Stimulated activated CD4-positive, alpha-beta T cell treated with anti-CD3 and anti-CD28 coated beads, Interleukin-12 subunit alpha, Interleukin-12 subunit beta, amount 100 ng/mL, for 4 hours (primary cell): Measurements from ENCODE around the gene C2orf92.

Experiments
- DNase-seq: peaks from one replicate; pipeline ENCODE4 v3.0.0-alpha.2; 2020

Gene C2orf92

DNA sequence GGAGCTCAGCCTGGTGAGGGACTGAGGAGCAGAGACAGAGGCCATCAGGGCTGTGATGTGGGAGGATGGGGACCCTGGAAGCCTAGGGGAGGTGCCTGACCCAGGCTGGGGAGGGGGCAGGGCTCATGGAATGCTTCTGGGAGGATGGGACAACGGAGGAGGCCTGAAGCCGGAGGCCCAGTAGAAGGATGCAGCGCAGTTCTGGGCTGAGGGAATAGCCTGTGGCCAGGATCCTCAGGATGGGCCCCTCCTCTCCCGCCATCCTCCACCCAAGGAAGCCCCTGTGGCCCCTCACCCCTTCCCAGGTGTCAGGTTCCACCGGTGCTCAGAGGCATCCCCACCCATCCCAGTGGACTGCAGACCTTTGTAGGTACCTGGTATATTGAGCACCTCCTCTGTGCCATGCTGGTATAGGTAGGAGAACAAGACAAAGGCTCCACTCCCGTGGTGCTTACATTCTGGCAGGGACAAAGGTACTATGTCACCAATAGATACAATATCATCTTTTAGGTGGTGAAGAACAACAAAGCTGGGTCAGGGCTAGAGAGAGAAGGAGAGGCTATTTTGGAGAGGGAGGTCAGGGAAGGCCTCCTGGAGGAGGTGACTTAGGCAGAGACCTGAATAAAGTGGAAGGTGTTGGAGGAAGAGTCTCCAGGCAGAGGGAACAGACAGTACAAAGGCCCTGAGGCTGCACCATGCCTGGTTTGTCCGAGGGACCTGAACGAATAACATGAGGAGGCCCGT, 46.6 kb downstream of the C2orf92 start:
- DNase-seq: no peak

DNA sequence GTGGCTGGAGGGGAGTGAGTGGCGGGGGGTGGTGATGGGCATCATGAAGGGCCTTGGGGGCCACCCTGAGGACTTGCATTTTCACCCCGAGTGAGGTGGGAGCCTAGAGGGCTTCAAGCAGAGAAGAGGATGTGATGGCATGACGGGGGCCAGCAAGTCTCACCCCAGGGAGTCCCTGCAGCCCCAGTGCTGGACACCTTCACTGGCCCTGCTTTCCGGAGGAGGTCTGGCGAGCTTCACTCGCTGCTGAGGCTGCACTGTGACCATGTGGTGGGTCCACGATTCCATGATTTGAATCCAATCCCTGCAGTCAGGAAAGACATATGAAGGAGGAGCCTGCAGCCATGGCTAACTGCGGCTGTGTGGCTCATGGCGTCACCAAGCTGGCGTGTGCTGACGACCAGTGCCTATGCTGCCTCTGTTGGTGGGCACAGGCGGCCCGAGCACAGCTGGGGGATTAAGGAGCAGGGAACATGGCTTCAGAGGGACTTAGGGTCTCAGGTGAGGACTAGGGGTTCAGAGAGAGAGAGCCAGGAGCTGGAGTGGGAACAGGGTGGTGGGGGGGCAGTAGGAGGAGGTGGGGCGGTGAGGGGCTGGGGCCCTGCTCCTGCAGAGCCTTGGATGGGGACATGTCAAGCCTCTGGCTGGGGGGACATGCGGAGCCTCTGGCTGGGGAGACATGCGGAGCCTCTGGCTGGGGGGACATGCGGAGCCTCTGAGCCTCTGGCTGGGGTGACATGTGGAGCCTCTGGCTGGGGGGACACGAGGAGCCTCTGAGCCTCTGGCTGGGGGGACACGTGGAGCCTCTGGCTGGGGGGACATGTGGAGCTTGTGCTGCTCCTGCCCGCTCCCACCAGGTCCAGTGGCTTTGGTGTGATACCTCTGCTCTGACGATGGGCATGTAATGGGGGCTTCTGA, 47.4 kb downstream of the C2orf92 start:
- no peak for DNase-seq

DNA sequence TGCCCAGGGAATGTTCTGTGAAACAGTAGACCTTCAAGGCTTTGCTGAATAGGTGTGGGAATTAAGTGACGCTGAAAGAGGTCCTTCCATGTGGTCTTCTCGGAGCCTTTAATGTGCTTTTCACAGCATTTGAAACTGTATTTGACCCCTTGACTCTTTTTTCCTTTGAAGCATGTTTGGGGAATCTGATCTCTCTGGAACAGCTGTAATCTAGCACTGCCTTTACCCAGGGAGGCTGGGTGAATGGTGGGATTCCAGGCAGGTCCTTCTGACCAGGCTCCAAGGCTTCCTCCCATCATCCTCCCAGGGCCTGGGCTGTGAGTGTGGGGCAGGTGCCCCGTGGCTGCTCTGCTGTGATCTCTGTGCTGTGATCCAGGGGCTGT, 48.1 kb downstream of the C2orf92 start:
- DNase-seq: no peak

DNA sequence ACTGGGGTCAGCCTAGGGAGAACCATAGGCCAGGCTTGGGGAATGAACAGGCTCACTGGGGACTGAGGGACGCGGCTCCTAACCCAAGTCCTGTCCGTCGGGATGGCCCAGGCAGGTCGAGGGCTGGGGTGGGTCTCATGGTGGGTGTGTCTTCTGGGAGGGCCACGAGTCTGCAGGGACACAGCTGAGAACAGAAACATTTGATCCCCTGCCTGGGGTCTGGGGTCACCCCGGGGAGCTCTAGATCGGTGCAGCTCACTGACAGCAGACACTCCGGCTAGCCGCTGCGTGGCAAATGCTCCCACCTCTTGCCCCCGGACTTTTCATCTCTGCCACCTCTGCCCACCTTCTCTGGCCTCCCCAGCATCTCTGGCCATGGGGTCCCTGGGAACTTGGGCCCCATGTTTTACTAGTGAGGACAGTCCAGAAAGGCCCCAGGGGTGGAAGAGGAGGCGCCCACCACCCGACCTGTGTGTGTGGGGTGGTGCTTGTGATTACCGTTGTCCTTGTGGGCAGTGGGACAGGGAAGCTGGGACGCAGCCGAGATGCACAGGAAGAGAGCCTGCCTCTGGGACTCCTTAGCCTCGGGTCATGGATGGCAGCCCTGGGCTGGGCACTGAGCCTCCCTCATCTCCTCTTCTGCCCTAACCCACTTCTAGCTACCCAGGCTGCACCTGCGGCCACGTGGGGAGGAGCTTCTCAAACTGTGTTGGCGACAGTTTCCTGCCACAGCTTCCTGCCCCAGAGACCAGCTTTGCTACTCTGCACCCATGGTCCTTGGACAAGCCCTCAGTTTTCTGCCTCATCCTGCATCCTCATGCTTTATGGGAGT, 48.8 kb downstream of the C2orf92 start:
- peak; percentile 67 for DNase-seq

DNA sequence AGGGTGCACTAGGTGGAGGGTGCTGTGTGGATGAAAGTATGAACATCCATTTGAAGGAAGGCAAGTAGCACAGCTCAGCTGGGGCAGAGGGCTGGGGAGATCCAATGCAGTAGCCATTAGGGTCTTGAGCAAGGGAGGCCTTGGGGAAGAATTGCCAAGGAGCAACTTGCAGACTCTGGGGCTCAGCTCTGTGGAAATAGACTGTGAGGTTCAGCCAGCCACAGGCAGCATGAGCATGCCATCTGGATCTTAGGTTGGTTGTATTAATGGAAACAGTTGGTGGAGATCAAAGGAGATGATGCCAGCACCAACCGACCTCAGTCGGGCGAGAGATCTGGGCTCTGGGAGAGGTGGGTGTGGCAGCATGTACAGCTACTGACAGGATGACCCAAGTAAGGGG, 49.4 kb downstream of the C2orf92 start:
- no peak for DNase-seq

DNA sequence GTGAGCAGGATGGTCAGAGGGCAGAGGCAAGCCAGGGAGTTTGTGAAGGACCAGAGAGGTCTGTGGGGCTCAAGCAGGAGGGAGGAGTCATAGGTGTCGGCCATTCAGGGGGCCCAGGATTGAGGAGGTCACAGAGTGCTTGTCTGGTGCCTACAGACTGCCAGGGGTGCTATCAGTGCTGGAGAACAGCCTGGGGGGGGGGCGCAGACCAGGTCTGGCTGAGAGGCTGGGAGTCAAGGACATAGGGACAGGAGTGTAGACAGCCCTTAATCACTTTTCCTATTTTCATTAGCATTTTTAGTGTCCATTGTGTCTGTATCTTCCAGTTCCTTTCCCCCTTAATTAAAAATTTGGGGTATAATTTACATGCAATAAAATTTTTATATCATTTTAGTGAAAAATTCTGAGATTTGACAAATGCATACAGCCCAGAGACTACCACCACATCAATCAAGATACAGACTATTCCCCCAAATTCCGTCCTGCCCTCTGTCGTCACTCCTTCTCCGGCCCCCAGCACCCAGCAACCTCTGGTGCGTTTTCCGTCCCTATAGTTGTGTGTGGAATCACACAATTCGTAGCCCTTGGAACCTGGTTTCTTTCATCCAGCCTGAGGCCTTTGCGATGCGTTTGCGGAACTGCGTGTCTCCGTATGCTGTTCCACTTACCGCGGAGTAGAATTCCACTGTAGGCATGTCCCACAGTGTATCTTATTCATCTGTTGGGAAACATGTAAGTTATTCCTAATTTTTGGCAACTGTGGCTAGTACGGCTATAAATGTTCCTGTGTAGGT, 50.0 kb downstream of the C2orf92 start:
- no peak for DNase-seq

DNA sequence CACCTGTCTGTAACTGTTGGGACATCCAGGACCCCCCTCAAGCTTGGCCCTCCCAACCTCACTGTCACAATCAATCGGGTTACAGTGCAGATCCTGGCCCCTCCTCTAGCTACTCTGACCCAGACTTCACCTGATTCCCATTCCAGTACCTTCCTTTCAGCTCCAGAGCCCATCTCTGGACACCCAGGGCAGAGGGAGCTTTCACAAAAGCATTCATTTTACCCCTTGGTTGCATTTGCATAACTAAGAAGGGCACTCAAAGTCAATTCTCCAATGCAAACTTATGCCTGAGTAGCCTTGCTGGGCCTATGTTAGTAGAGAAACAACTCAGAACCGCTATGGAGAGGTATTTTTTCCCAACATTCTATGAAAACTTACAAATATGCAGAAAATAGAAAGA, 51.2 kb downstream of the C2orf92 start:
- no peak for DNase-seq

DNA sequence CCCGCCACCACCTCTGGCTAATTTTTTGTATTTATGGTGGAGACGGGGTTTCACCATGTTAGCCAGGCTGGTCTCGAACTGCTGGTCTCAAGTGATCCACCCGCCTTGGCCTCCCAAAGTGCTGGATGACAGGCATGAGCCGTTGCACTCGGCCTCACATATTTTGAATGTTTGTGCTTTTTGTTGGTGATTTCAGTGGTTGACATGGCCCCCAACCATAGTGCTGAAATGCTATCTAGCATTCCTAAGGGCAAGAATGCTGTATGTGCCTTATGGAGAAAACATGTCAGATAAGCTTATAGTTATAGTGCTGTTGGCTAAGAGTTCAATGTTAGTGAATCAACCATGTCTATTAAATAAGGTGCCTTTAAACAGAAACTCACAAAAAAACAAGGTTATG, 52.7 kb downstream of the C2orf92 start:
- DNase-seq: no peak

DNA sequence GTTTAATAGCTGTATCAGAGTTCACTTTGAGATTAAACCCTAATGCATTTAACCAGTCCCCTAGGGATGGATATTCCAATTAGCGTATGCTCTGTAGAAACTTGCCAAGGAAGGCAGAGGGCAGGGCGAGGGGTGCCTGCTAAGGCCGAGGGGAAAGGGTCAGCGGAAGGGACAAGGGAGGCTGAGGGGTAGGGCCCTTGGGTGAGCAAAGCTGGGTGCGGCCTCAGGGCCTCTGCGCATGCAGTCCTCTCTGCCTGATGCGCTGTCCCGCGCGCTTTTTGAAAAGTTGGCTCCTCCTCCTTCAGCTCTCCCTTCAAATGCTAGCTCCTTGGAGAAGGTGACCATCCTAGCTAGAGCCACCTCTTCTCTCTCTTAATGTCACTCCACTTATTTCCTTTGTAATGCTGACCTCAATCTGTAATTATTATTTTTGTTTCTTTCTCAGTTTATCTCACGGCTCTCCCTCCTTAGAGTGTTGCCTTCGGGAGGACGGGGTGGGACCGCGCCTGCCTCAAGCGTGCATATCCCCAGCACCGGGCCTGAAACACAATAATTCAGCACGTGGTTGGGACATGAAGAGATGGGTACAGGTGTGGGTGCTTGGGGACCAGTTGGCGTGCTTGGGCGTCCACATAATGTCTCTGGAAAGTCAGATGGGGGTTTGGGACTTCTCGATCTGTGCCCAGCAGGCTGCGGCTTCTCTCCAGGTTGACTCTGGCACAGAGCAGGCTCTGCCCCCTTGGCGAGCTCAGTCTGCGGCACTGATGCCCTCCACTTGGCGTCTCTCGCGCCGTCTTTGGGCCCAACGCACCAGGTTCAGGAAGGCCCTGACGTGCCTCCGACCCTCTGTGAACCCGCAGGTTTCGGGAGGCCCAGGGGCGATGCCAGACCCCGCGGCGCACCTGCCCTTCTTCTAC, 53.9 kb downstream of the C2orf92 start:
- DNase-seq: no peak

DNA sequence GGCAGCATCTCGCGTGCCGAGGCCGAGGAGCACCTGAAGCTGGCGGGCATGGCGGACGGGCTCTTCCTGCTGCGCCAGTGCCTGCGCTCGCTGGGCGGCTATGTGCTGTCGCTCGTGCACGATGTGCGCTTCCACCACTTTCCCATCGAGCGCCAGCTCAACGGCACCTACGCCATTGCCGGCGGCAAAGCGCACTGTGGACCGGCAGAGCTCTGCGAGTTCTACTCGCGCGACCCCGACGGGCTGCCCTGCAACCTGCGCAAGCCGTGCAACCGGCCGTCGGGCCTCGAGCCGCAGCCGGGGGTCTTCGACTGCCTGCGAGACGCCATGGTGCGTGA, 54.5 kb downstream of the C2orf92 start:
- no peak for DNase-seq

DNA sequence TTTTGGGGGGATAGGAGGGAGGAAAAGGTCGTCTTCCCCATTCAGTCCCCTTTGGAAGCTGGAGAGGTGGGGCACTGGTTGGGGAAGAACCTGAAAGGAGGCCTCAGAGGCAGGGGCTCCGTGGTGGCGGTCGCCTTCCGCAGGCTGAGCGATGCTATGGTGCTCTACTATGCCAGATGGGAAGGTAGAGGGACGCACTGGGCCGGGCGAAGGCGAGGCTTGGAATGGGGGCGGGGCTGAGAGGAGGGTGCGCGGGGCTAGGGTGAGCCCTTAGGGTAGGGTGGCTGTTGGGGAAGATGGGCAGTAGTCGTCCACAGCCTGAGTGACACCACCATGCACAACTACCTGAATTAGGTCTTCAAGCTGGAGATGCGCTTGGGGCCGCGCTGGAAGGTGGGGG, 55.0 kb downstream of the C2orf92 start:
- no peak for DNase-seq

DNA sequence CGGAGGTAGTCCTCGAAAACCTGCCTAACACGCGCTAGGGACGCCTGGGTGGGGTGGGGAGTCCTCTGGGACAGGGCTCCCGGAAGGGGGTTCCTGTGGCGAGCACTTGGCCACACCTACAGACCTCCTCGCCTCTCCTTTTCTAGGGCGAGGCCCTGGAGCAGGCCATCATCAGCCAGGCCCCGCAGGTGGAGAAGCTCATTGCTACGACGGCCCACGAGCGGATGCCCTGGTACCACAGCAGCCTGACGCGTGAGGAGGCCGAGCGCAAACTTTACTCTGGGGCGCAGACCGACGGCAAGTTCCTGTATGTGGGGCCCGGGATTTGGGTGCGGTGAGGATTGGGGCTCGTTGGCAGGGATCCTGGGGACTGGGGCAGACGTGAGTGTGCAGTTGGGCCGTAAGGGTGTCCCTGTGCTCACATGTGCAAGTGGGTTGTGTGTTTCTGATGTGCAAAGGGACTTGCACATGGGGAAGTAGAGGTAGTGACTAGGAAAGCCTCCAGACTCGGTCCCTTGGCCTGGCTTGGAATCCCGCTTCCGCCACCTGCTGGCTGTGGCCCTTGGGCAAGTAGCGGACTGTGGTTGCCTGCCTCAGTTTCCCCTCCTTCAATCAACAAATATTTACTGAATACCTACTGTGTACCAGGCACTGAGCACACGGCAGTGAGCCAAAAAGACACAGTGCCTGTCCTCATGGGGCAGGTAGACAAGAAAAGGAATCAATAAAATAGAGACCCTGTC, 55.6 kb downstream of the C2orf92 start:
- DNase-seq: no peak

DNA sequence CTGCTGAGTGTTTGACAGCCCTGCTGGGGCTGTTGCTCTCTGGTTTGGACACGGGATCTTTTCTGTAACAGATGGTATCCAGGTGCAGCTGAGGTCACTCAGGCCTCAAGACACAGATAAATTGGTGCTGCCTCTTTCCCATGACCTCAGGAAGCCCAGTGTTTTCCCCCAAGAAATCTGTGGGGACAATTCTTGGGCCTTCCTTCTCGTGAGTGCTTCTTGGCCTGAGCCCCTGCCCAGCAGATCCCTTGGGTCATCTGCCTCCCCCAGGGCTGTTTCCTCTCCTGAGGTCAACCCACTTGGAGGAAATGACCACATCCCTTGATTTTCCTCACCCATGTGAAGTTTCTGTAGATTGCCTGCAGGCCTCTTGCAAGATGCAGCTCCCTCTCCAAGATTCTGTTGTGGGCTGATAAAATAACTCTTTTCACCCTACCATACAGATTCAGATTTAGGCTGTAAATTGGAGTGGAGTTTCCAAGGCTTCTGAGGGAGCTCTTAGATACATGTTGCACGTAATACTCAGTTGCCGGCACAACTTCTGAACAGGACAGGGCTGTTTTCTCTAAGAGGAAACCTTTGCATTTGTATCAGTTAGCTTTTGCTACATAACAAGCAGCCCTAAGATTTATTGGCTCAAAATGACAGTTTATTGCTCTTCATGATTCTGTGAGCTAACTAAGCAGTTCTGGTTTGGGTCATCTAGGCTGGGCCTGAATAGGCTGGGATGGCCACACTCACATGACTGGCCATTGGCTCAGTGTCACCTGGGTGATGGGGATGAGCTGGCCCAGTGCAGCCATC, 57.0 kb downstream of the C2orf92 start:
- DNase-seq: no peak

DNA sequence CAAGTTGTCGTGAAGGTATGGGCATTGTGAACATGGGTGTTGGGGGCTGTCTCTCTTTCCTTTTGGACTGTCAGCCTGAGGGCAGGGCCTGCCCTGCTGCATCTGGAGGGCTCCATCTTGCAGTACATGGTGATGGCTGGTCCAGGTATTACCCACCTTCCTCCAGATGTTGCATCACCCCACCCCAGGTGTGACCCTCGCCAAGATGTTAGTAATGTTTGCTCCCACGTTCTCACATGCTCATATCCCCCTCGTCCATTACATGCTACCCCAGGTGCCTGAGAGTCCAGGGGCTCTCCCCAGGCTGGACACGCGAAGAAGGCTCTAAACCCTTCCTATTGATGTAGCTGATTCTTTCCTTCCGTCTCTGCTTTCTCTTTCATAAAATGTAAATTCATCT, 57.8 kb downstream of the C2orf92 start:
- no peak for DNase-seq

DNA sequence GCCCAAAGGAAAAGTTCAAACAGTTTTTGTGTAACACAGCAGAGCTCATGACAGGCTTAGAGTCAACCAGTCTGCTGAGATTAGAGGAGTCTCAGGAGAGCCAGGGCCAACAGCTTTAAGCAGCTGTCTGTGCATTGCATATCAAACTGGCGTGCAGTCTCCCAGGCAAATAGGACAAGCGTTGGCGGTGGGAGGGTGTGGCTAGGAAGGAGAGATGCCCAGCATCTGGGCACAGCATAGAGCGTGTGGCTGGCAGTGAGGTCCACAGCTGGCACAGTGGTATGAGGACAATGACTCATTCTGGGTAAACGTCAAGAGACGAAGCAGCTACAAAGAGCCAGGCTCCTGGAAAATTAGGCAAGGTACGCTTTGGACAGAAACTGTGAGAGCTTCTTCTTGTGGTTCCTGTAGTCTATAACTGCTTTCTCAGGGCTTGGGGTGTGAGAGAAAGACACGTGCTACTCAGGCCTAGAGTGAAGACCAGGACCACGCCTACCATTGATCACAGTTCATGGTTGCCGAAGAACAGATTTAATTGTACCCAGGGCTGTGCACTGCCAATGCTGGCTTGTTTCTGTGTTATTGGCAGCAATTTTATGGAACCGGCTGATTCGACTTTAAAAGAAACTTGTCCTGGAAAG, 58.7 kb downstream of the C2orf92 start:
- DNase-seq: no peak

DNA sequence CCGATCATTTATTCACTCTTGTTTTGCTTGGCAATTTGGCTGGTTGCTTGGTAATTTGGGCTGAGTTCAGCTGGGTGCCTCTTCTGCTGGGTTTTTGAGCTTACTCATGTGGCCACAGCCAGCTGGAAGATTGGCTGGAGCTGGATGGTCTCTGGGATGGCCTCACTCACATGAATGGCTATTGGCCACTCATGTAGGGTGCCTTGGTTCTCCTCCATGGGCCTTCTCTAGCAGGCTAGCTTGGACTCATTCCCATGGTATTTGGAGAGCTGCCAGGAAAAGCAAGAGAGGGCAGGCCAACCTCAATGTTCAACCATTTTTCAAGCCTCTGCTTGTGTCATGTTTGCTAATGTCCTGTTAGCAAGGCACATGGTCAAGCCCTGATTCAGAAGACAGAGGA, 60.7 kb downstream of the C2orf92 start:
- no peak for DNase-seq

DNA sequence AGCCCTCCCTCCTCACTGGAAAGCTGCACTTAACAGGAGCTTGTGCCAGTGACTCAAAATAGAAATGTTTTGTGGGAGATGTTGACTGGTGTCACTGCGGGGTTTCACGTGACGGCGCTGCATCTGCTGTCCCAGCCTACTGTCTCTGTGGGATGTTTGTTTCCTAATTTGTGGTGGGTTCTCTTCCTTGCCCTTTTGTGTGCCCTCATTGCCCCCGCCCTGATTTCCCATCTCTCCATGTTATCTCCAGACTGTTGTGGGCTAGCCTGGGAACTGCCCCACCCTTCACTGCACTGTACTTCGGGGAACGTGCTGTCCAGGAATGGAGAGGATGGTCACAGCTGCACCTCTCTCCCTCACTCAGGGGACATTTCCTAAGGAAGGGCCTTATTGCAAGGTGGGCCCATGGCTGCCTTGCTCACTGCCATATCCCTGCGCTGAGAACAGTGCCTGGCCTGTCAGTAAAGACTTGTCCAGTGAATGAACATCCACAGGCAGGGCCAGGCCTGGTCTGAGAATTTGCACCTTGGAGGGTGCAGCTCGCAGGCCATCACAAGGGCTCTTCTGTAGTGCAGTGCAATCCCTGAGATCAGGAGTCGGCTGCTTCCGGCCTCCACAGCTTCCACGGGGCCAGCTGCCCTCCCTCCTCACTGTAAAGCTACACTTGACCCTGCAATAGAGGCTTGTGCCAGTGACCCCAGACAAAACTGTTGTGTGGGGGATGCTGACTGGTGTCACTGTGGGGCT, 61.9 kb downstream of the C2orf92 start:
- no peak for DNase-seq
